HepG2 (cell line): Measurements from ENCODE around the gene TWIST2. TPM values are rescaled to one million over a fixed set of nuclear protein-coding genes. Genes with fewer than 3 reads are reported as not detected.

Experiments
- ARNT ChIP-seq: fragments of 450-650 bp; IDR thresholded peaks from 2 replicates; pipeline ENCODE4 v1.6.1; 2017
- BORCS8-MEF2B ChIP-seq: sonication (generic); formaldehyde crosslinking; IDR thresholded peaks from 2 replicates; pipeline ENCODE4 v1.8.0; 2022; ENCODE audit warnings: mild to moderate bottlenecking, missing genetic modification reagents
- FOXK1 ChIP-seq: sonication (generic); formaldehyde crosslinking; IDR thresholded peaks from 2 replicates; pipeline ENCODE4 v1.4.0; 2020; ENCODE audit warnings: low read depth, missing genetic modification reagents, borderline replicate concordance
- HMGA1 ChIP-seq: sonication (generic); formaldehyde crosslinking; conservative IDR thresholded peaks from 2 replicates; pipeline ENCODE4 v1.4.0; 2020; ENCODE audit warnings: missing genetic modification reagents
- JDP2 ChIP-seq: sonication (generic); formaldehyde crosslinking; IDR thresholded peaks from 2 replicates; pipeline ENCODE4 v1.8.1; 2022; ENCODE audit warnings: missing genetic modification reagents, borderline replicate concordance
- KDM6A ChIP-seq: IDR thresholded peaks from 2 replicates; pipeline ENCODE4 v1.6.1; 2016; ENCODE audit warnings: low read depth
- NCOR1 ChIP-seq: fragments of 200-600 bp; sonication (generic); IDR thresholded peaks from 2 replicates; pipeline ENCODE4 v1.7.0; 2017; ENCODE audit warnings: antibody characterized with exemption, low read length, borderline replicate concordance
- SMC3 ChIP-seq: IDR thresholded peaks from 2 replicates; pipeline ENCODE4 v1.6.1; 2011; ENCODE audit warnings: low read length, improper control_type of control experiment
- TEAD2 ChIP-seq: sonication (generic); formaldehyde crosslinking; IDR thresholded peaks from 2 replicates; pipeline ENCODE4 v1.9.0; 2021; ENCODE audit warnings: missing genetic modification reagents
- ZBED4 ChIP-seq: sonication (generic); formaldehyde crosslinking; IDR thresholded peaks from 2 replicates; pipeline ENCODE4 v1.4.0; 2020; ENCODE audit warnings: missing genetic modification reagents, borderline replicate concordance
- ZBTB40 ChIP-seq, 2 experiments: fragments of 450-650 bp in 1 of 2; sonication (generic) in 1 of 2; formaldehyde crosslinking in 1 of 2; IDR thresholded peaks; 2 replicates each; pipeline versions ENCODE4 v1.6.1 to v1.8.0; 2016 to 2022; ENCODE audit warnings: antibody characterized with exemption in 1 of 2, mild to moderate bottlenecking in 1 of 2, missing genetic modification reagents in 1 of 2
- ZNF33B ChIP-seq: sonication (generic); formaldehyde crosslinking; IDR thresholded peaks from 2 replicates; pipeline ENCODE4 v1.5.1; 2020; ENCODE audit warnings: mild to moderate bottlenecking, missing genetic modification reagents
- ZZZ3 ChIP-seq: sonication (generic); formaldehyde crosslinking; IDR thresholded peaks from 2 replicates; pipeline ENCODE4 v1.4.0; 2020; ENCODE audit warnings: missing genetic modification reagents, mild to moderate bottlenecking, borderline replicate concordance
- polyA plus RNA-seq, 8 experiments: library from polyadenylated mRNA; depleted of rRNA in 3 of 8; stranded (reverse) in 7 of 8; unstranded in 1 of 8; fragments of >200 nt; fragmentation: Illumina TruSeq in 4 of 8; extraction: Trizol in 4 of 8; gene quantifications; 2 replicates each; pipeline versions ENCODE4 v1.2.1 to v1.2.3, GENCODE V29; 2011 to 2016; ENCODE audit warnings: low read depth in 4 of 8, missing spikeins in 1 of 8, mixed read lengths in 1 of 8; ENCODE audit not compliant: insufficient read depth in 1 of 8
- total RNA-seq, 5 experiments: library from RNA; depleted of rRNA; stranded (reverse); fragments of >200 nt; fragmentation: Illumina TruSeq; extraction: Trizol; gene quantifications; 2 replicates each; pipeline ENCODE4 v1.2.3, GENCODE V29; 2016; ENCODE audit warnings: low read depth in 1 of 5
- TF ChIP-seq, protein P1 (sequence below): sonication (generic); formaldehyde crosslinking; IDR thresholded peaks from 2 replicates; pipeline ENCODE4 v1.8.0; 2022; ENCODE audit warnings: missing genetic modification reagents, mild to moderate bottlenecking, inconsistent platforms, borderline replicate concordance

Gene TWIST2
- total and polyA plus RNA-seq, 2 of the 13 experiments (the other 11 are each of a cell fraction or from before 2014, with no cell fraction given): 0.08 to 0.11 TPM

GRCh38 chr2:238864207-238865014, 16.5 kb downstream of the TWIST2 start (continued):
- TF ChIP-seq, protein P1, sequence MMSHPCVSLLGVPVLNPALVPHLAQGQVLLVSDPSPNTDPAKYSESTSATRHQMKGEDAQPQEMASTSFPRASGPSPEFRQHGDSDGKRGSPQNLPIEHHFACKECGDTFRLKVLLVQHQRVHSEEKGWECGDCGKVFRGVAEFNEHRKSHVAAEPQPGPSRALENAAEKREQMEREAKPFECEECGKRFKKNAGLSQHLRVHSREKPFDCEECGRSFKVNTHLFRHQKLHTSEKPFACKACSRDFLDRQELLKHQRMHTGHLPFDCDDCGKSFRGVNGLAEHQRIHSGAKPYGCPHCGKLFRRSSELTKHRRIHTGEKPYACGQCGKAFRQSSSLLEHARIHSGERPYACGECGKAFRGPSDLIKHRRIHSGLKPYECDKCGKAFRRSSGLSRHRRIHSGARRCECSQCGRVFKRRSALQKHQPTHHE (CRISPR knock-in tag): peak; percentile 82; the same call in 1 of the 2 replicates
- TF ChIP-seq TEAD2 (CRISPR knock-in tag): 0 out of 2 replicates have a peak, but pooled peaks have one; percentile 79
- no peak for TF ChIP-seq HMGA1 (CRISPR knock-in tag)
- peak; percentile 95; the same call in 1 of the 2 replicates for TF ChIP-seq FOXK1 (CRISPR knock-in tag)
- TF ChIP-seq NCOR1: peak; percentile 47; the same call in 1 of the 2 replicates
- TF ChIP-seq BORCS8-MEF2B: peak; percentile 41
- TF ChIP-seq SMC3: 0 out of 2 replicates have a peak, but pooled peaks have one; percentile 12
- peak; percentile 96 for TF ChIP-seq KDM6A (CRISPR knock-in tag)
- 0 out of 2 replicates have a peak, but pooled peaks have one; percentile 78 for TF ChIP-seq ZNF33B
- TF ChIP-seq JDP2: no peak; the same call in 1 of the 2 replicates
- TF ChIP-seq ZBTB40 (IDR thresholded peaks at IDR 0.05): no peak
- peak; percentile 84; the same call in 1 of the 2 replicates for TF ChIP-seq ZBTB40 (CRISPR knock-in tag; IDR thresholded peaks at IDR 0.05)
- TF ChIP-seq ZZZ3 (CRISPR knock-in tag): 0 out of 2 replicates have a peak, but pooled peaks have one; percentile 51
- no peak for TF ChIP-seq ARNT
- peak; percentile 95 for TF ChIP-seq ZBED4 (CRISPR knock-in tag)
